Lung (tissue), 12 donors: ENCODE measurements around the gene ATL2. TPM values are rescaled to one million over a fixed set of nuclear protein-coding genes. Genes with fewer than 3 reads are reported as not detected.
A peak's percentile ranks its signal among the peaks of the same experiment; 100 is the strongest.

Source experiments
- ATAC-seq: fragments of 200-7000 bp; cut with Tn5 transposase; one replicate; pipeline ENCODE4 v1.9.1; 2020; ENCODE audit warnings: moderate number of reproducible peaks; ENCODE audit not compliant: insufficient read depth, low FRiP score
- DNase-seq, 3 donors: peaks; one replicate each; pipeline ENCODE4 v3.0.0-alpha.2; 2013 to 2017
- H3K27ac ChIP-seq, 2 donors: one replicate each; pipeline ENCODE4 v1.5.1; 2013; ENCODE audit warnings: mild to moderate bottlenecking in 2 of 2, moderate library complexity in 2 of 2, control low read depth in 1 of 2, inconsistent platforms in 1 of 2, low read depth in 1 of 2, low read length in 1 of 2
- H3K27me3 ChIP-seq, 3 donors: one replicate each; pipeline ENCODE4 v1.5.1; 2013; ENCODE audit warnings: low read length in 2 of 3; ENCODE audit not compliant: control insufficient read depth in 3 of 3, insufficient read depth in 3 of 3
- H3K36me3 ChIP-seq, 4 donors: one replicate each; pipeline ENCODE4 v1.5.1; 2013; ENCODE audit warnings: low read length in 4 of 4, mild to moderate bottlenecking in 1 of 4, moderate library complexity in 1 of 4; ENCODE audit not compliant: control insufficient read depth in 4 of 4, insufficient read depth in 4 of 4
- H3K4me1 ChIP-seq, 5 donors: one replicate each; pipeline ENCODE4 v1.5.1; 2013; ENCODE audit warnings: low read length in 5 of 5, mild to moderate bottlenecking in 2 of 5, moderate library complexity in 1 of 5; ENCODE audit not compliant: control insufficient read depth in 5 of 5, insufficient read depth in 5 of 5
- H3K4me3 ChIP-seq: one replicate; pipeline ENCODE4 v1.5.1; 2013; ENCODE audit warnings: mild to moderate bottlenecking, control low read depth, moderate library complexity
- H3K9ac ChIP-seq, 2 donors: one replicate each; pipeline ENCODE4 v1.5.1; 2013; ENCODE audit warnings: low read length in 2 of 2, control low read depth in 1 of 2; ENCODE audit not compliant: insufficient read depth in 1 of 2
- H3K9me3 ChIP-seq, 4 donors: one replicate each; pipeline ENCODE4 v1.5.1; 2013; ENCODE audit warnings: low read length in 3 of 4, mild to moderate bottlenecking in 1 of 4, moderate library complexity in 1 of 4; ENCODE audit not compliant: control insufficient read depth in 4 of 4, insufficient read depth in 3 of 4
- CTCF ChIP-seq: IDR thresholded peaks from 2 replicates; pipeline ENCODE4 v1.5.1; 2012; ENCODE audit warnings: mild to moderate bottlenecking; ENCODE audit errors: control extremely low read depth, extremely low read depth
- WGBS, 2 donors: extraction: QIAGEN DNeasy Blood & Tissue Kit; methylation state at CpG; one replicate each; pipeline ENCODE4 v1.1.7; 2013; 5-methylcytosine and 5-hydroxymethylcytosine counted together
- polyA plus RNA-seq, 2 donors: library from polyadenylated mRNA; stranded (reverse); fragments of 200-250 nt; gene quantifications; one replicate each; pipeline ENCODE4 v1.2.1, GENCODE V29; 2013
- total RNA-seq, 2 donors: library from RNA; depleted of rRNA in 1 of 2; stranded (reverse); fragments of >200 nt in 1 of 2; gene quantifications; one replicate each; pipeline ENCODE4 v1.2.1, GENCODE V29; 2014 to 2021
- donor health status: control.
- donor health status: control.
- donor health status: Bipolar disorder and iron deficiency.
- donor health status: healthy.
- donor health status: DM: yes; HTN: yes; CAD: no.

The ATL2 gene
- total and polyA plus RNA-seq, 4 donors, result 23.4 to 171 (median 40.2) TPM

GRCh38 chr2:38308821-38309220 lies 68.3 kb downstream of the ATL2 start:
- Histone ChIP-seq H3K36me3 (peaks cover 10 to 40% (median 14%) of the 10 kb centered on the region in 4 donors), H3K27me3 (no peaks in the 10 kb centered on the region), H3K4me1 (no peaks in the 10 kb centered on the region), H3K4me3 (no peak overlapping the region), H3K27ac (no peak overlapping the region), H3K9me3 (no peaks in the 10 kb centered on the region), H3K9ac (no peak overlapping the region)
- DNase-seq (no peak), ATAC-seq (no peak)
- TF ChIP-seq CTCF, result no peak
- WGBS, 2 donors, result 88 to 93% methylated on average over 1 of the region's 1 CpG

DNA sequence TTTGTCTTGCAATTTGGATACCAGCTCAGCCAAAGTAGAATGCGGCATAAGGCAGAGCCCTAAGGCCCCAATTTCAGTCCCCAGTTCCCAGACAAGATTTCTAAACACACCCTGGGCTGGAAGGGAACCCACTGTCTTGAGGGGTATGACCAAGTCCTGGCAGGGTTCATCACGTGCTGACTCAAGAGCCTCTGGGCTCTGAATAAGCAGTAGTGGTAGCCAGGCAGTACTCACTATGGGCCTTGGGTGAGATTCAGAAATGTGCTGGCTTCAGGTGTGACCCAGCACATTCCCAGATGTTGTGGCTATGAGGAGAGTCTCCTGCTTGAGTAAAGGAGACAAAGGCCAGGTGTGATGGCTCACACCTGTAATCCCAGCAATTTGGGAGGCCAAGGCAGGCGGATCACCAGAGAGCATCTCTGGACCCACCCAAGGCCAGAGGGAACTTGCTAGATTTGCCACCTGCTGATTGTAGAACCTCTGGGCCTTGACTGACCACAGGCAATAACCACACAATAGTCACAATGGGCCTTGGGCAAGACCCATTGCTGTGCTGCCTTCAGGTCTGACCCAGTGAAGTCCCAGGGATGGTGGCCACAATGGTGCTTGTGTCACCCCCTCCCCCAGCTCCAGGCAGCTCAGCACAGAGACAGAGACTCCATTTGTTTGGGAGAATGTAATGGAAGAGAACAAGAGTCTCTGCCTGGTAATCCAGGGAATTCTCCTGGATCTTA lies 74.9 kb downstream of the ATL2 start:
- no peak for DNase-seq
- Histone ChIP-seq H3K9me3 (no peaks in the 10 kb centered on the region), H3K9ac (no peak overlapping the region), H3K27me3 (no peaks in the 10 kb centered on the region), H3K4me3 (no peak overlapping the region), H3K4me1 (peaks cover 0 to 3% (median 0%) of the 10 kb centered on the region in 5 donors), H3K27ac (no peak overlapping the region), H3K36me3 (peaks cover 13 to 36% (median 17%) of the 10 kb centered on the region in 4 donors)
- no peak for TF ChIP-seq CTCF
- 91 to 93% methylated on average over 3 of the region's 3 CpGs for WGBS, 2 donors
- no peak for ATAC-seq

GRCh38 chr2:38301340-38301968 lies 75.6 kb downstream of the ATL2 start:
- DNase-seq (peak in 1 of 3 donors; percentile 10), ATAC-seq (no peak)
- H3K36me3 ChIP-seq, result peaks cover 16 to 37% (median 19%) of the 10 kb centered on the region in 4 donors
- H3K4me3 ChIP-seq, result no peak overlapping the region
- H3K27me3 ChIP-seq, result no peaks in the 10 kb centered on the region
- H3K4me1 ChIP-seq, result peaks cover 0 to 3% (median 0%) of the 10 kb centered on the region in 5 donors
- 73 to 77% methylated on average over 3 of the region's 3 CpGs for WGBS, 2 donors
- TF ChIP-seq CTCF, result no peak
- no peak overlapping the region for H3K9ac ChIP-seq
- peak overlapping the region in 1 of 2 donors; percentile 15 for H3K27ac ChIP-seq
- no peaks in the 10 kb centered on the region for H3K9me3 ChIP-seq
